HCT116 (cell line): ENCODE data around the gene HDGFL1. TPM values are rescaled to one million over a fixed set of nuclear protein-coding genes. Genes with fewer than 3 reads are reported as not detected.

Source experiments
- ATAC-seq: fragments of 200-7000 bp; cut with Tn5 transposase; 2 replicates; pipeline ENCODE4 v1.9.1; 2020; ENCODE audit warnings: mild to moderate bottlenecking, moderate library complexity
- BruUV-seq: library from RNA; stranded (reverse); fragments of 400-500 nt; replicated peaks from 2 replicates; lab custom pipeline; 2021; lab: Mats Ljungman, UMichigan
- CTCF ChIA-PET: fragments of 300-600 bp; sonication (Branson Sonifier 250); formaldehyde crosslinking; loops from one replicate; lab custom pipeline; 2021; ENCODE audit warnings: antibody characterized with exemption; lab: Charles Lee
- POLR2A ChIA-PET: fragments of 300-600, 350-600 bp; sonication (Branson Sonifier 250); formaldehyde crosslinking; loops from one replicate; lab custom pipeline; 2021; ENCODE audit warnings: antibody characterized with exemption; lab: Charles Lee
- RAD21 ChIA-PET, 2 experiments: fragments of 300-600 bp; sonication (Branson Sonifier 250); formaldehyde crosslinking; loops; one replicate each; lab custom pipeline; 2023; ENCODE audit warnings: low total read pairs in 2 of 2; ENCODE audit not compliant: uncharacterized antibody in 2 of 2, unreplicated experiment in 2 of 2, low non-redundant PET in 1 of 2; lab: Charles Lee
- DNase-seq: peaks from one replicate; pipeline ENCODE4 v3.0.0-alpha.2; 2010; ENCODE audit warnings: low read depth, low spot score
- H2AFZ ChIP-seq: fragments of 200-600 bp; shearing (Covaris generic), sonication (generic); 2 replicates; pipeline ENCODE4 v1.6.1; 2017; ENCODE audit warnings: low read depth, mixed run types, mixed read lengths, antibody characterized with exemption, low read length; ENCODE audit not compliant: poor library complexity, severe bottlenecking
- H3K27ac ChIP-seq: 2 replicates; pipeline ENCODE4 v1.5.1; 2012; ENCODE audit warnings: low read depth, low read length
- H3K27me3 ChIP-seq: fragments of 200-600 bp; sonication (generic); 2 replicates; pipeline ENCODE4 v1.6.1; 2016; ENCODE audit warnings: mixed run types, low read length, mixed read lengths; ENCODE audit not compliant: insufficient read depth
- H3K36me3 ChIP-seq, 2 experiments: fragments of 200-500 bp in 1 of 2; fragments of 200-600 bp in 1 of 2; sonication (Bioruptor generic) in 1 of 2; sonication (generic) in 1 of 2; 2 replicates each; pipeline versions ENCODE4 v1.5.1 to v1.6.1; 2014 to 2016; ENCODE audit warnings: low read length in 2 of 2, inconsistent platforms in 1 of 2, mixed read lengths in 1 of 2, mixed run types in 1 of 2; ENCODE audit not compliant: insufficient read depth in 2 of 2, control insufficient read depth in 1 of 2
- H3K4me1 ChIP-seq, 2 experiments: fragments of 200-600 bp in 1 of 2; sonication (generic) in 1 of 2; 2 replicates each; pipeline versions ENCODE4 v1.5.1 to v1.6.1; 2012 to 2017; ENCODE audit warnings: low read length in 2 of 2, inconsistent platforms in 1 of 2, mild to moderate bottlenecking in 1 of 2, mixed read lengths in 1 of 2, mixed run types in 1 of 2, moderate library complexity in 1 of 2; ENCODE audit not compliant: insufficient read depth in 2 of 2, control insufficient read depth in 1 of 2
- H3K4me2 ChIP-seq: fragments of 200-600 bp; sonication (generic); 2 replicates; pipeline ENCODE4 v1.6.1; 2017; ENCODE audit warnings: mixed run types, low read length, mixed read lengths
- H3K4me3 ChIP-seq, 2 experiments: fragments of 200-600 bp in 1 of 2; sonication (generic) in 1 of 2; replicated peaks in 1 of 2; 2 replicates each; pipeline ENCODE4 v1.5.1; 2011 to 2016; ENCODE audit warnings: low read length in 2 of 2, control low read depth in 1 of 2, low read depth in 1 of 2, mild to moderate bottlenecking in 1 of 2, mixed read lengths in 1 of 2, mixed run types in 1 of 2
- H3K79me2 ChIP-seq: fragments of 200-600 bp; sonication (generic); 2 replicates; pipeline ENCODE4 v1.6.1; 2017; ENCODE audit warnings: mild to moderate bottlenecking, mixed run types, low read length, moderate library complexity, mixed read lengths; ENCODE audit not compliant: insufficient read depth
- H3K9ac ChIP-seq: fragments of 200-600 bp; sonication (generic); 2 replicates; pipeline ENCODE4 v1.6.1; 2016; ENCODE audit warnings: low read length, mixed read lengths
- H3K9me2 ChIP-seq: fragments of 200-600 bp; sonication (generic), shearing (Covaris generic); 2 replicates; pipeline ENCODE4 v1.6.1; 2017; ENCODE audit warnings: mixed run types, mild to moderate bottlenecking, moderate library complexity; ENCODE audit not compliant: insufficient read depth
- H3K9me3 ChIP-seq, 2 experiments: fragments of 200-500 bp in 1 of 2; fragments of 200-600 bp in 1 of 2; sonication (Bioruptor generic) in 1 of 2; sonication (generic) in 1 of 2; 2 replicates each; pipeline ENCODE4 v1.6.1; 2014 to 2017; ENCODE audit warnings: low read length in 2 of 2, mixed read lengths in 2 of 2, inconsistent platforms in 1 of 2, low read depth in 1 of 2, mild to moderate bottlenecking in 1 of 2, mixed run types in 1 of 2, moderate library complexity in 1 of 2; ENCODE audit not compliant: control insufficient read depth in 1 of 2, insufficient read depth in 1 of 2
- H4K20me1 ChIP-seq: fragments of 200-600 bp; sonication (generic), shearing (Covaris generic); 2 replicates; pipeline ENCODE4 v1.6.1; 2017; ENCODE audit warnings: mixed run types, mild to moderate bottlenecking, moderate library complexity; ENCODE audit not compliant: insufficient read depth
- CEBPB ChIP-seq: IDR thresholded peaks from 2 replicates; pipeline ENCODE4 v1.6.1; 2012; ENCODE audit warnings: low read depth
- CTCF ChIP-seq, 3 experiments: fragments of 200-600 bp in 1 of 3; sonication (generic) in 1 of 3; IDR thresholded peaks in 2 of 3; conservative IDR thresholded peaks in 1 of 3; 2 replicates each; pipeline ENCODE4 v1.5.1; 2012 to 2017; ENCODE audit warnings: low read depth in 2 of 3, low read length in 2 of 3, antibody characterized with exemption in 1 of 3, borderline replicate concordance in 1 of 3, control low read depth in 1 of 3, mild to moderate bottlenecking in 1 of 3, mixed read lengths in 1 of 3, mixed run types in 1 of 3, moderate library complexity in 1 of 3; ENCODE audit not compliant: insufficient read depth in 1 of 3
- FOSL1 ChIP-seq: IDR thresholded peaks from 2 replicates; pipeline ENCODE4 v1.6.1; 2012; ENCODE audit warnings: low read depth
- POLR2A ChIP-seq: IDR thresholded peaks from 2 replicates; pipeline ENCODE4 v1.7.0; 2011; ENCODE audit warnings: borderline replicate concordance; ENCODE audit not compliant: insufficient read depth, insufficient read length; ENCODE audit errors: extremely low read depth
- POLR2AphosphoS5 ChIP-seq: IDR thresholded peaks from 2 replicates; pipeline ENCODE4 v1.6.1; 2011; ENCODE audit warnings: mild to moderate bottlenecking, low read depth, low read length, moderate library complexity
- REST ChIP-seq: IDR thresholded peaks from 2 replicates; pipeline ENCODE4 v1.6.1; 2012; ENCODE audit warnings: low read depth
- SP1 ChIP-seq: IDR thresholded peaks from 2 replicates; pipeline ENCODE4 v1.6.1; 2012; ENCODE audit warnings: low read depth
- SRF ChIP-seq: IDR thresholded peaks from 2 replicates; pipeline ENCODE4 v1.6.1; 2012; ENCODE audit warnings: low read depth
- ZFX ChIP-seq: fragments of 450-650 bp; IDR thresholded peaks from 2 replicates; pipeline ENCODE4 v1.6.1; 2017
- ZNF274 ChIP-seq: fragments of 200-500 bp; sonication (Bioruptor generic); IDR thresholded peaks from 2 replicates; pipeline ENCODE4 v1.6.1; 2014; ENCODE audit warnings: mild to moderate bottlenecking, low read depth, low read length, inconsistent platforms
- intact Hi-C: fragments of 100-400 bp; cut with micrococcal nuclease; formaldehyde crosslinking; loops from 2 replicates; pipeline ENCODE4 v1.10.0; 2022
- total RNA-seq: library from RNA; stranded (reverse); gene quantifications from one replicate; pipeline ENCODE4 v1.2.1, GENCODE V29; 2021; ENCODE audit not compliant: unreplicated experiment

Gene HDGFL1
- total RNA-seq, 1 experiment from 2014 or later: not detected

GRCh38 chr6:22613695-22614094, 44.3 kb downstream of the HDGFL1 start (continued):
- TF ChIP-seq CTCF (IDR thresholded peaks at IDR 0.05 in 2 of 3, conservative IDR thresholded peaks at IDR 0.05 in 1 of 3; ENCODE audit: borderline replicate concordance in 1 of 3, insufficient read depth in 1 of 3, low read depth in 2 of 3, low read length in 2 of 3) (no peak), POLR2A (no peak)

- no peak overlapping the region for H3K27ac ChIP-seq
- RAD21 ChIA-PET: no interaction called here
- no peak overlapping the region for H3K4me3 ChIP-seq
- H2AFZ ChIP-seq: no peak overlapping the region
- H3K79me2 ChIP-seq: no peaks in the 10 kb centered on the region
- no peaks in the 10 kb centered on the region for H3K36me3 ChIP-seq
- TF ChIP-seq ZFX: no peak
- no peak for TF ChIP-seq POLR2A
- TF ChIP-seq SRF: no peak
- TF ChIP-seq FOSL1: no peak
- no peak for TF ChIP-seq REST
- no peak for TF ChIP-seq CTCF (IDR thresholded peaks at IDR 0.05 in 2 of 3, conservative IDR thresholded peaks at IDR 0.05 in 1 of 3; ENCODE audit: borderline replicate concordance in 1 of 3, insufficient read depth in 1 of 3, low read depth in 2 of 3, low read length in 2 of 3)
- TF ChIP-seq CEBPB: no peak
- TF ChIP-seq SP1: no peak
- TF ChIP-seq ZNF274: no peak
- TF ChIP-seq POLR2AphosphoS5: no peak
- CTCF ChIA-PET: no interaction called here
- H3K27me3 ChIP-seq: no peaks in the 10 kb centered on the region
- BruUV-seq: no TSS peak
- POLR2A ChIA-PET: no interaction called here
- H3K9me3 ChIP-seq: peaks cover 4 to 7% of the 10 kb centered on the region in 2 experiments; a peak in 2 of 4 replicates
- no peak for ATAC-seq
- H3K4me2 ChIP-seq: no peak overlapping the region
- H4K20me1 ChIP-seq: no peaks in the 10 kb centered on the region
- H3K9ac ChIP-seq: no peak overlapping the region
- no peak for DNase-seq
- H3K4me1 ChIP-seq: no peaks in the 10 kb centered on the region
- intact Hi-C loops: no loop called here
- H3K9me2 ChIP-seq: no peaks in the 10 kb centered on the region
Measured at GRCh38 chr6:22614547-22614946, 45.2 kb downstream of the HDGFL1 start.
